VCaP (cell line): ENCODE results near the gene UNC13C.

Experiments
- H3K27ac ChIP-seq: fragments of 450-650 bp; 2 replicates; pipeline ENCODE4 v1.5.1; 2017
- TF ChIP-seq, protein P1 (sequence below): fragments of 450-650 bp; conservative IDR thresholded peaks from 2 replicates; pipeline ENCODE4 v1.5.1; 2017; ENCODE audit warnings: mild to moderate bottlenecking, moderate library complexity

Gene UNC13C

DNA sequence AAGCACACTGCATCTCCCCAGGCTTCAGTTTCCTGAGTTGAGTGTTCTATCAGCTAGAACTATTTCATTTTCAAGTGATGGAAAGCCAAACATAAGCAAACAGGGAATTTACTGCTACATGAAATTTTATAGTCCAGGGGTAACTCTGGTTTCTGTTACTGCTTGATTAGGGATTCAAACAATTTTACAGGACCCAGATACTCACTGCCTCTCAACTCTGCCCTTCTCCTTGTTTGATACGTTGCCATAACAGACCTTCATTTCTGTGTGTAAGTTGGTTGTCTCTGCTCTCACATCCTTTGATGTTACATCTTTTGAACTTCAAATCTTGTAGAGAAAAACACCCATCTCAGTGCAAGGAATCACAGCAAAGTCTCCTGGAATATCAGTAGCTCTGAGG lies 572.7 kb downstream of the UNC13C start:
- TF ChIP-seq, protein P1, sequence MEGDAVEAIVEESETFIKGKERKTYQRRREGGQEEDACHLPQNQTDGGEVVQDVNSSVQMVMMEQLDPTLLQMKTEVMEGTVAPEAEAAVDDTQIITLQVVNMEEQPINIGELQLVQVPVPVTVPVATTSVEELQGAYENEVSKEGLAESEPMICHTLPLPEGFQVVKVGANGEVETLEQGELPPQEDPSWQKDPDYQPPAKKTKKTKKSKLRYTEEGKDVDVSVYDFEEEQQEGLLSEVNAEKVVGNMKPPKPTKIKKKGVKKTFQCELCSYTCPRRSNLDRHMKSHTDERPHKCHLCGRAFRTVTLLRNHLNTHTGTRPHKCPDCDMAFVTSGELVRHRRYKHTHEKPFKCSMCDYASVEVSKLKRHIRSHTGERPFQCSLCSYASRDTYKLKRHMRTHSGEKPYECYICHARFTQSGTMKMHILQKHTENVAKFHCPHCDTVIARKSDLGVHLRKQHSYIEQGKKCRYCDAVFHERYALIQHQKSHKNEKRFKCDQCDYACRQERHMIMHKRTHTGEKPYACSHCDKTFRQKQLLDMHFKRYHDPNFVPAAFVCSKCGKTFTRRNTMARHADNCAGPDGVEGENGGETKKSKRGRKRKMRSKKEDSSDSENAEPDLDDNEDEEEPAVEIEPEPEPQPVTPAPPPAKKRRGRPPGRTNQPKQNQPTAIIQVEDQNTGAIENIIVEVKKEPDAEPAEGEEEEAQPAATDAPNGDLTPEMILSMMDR: no peak
- H3K27ac ChIP-seq: no peak overlapping the region

DNA sequence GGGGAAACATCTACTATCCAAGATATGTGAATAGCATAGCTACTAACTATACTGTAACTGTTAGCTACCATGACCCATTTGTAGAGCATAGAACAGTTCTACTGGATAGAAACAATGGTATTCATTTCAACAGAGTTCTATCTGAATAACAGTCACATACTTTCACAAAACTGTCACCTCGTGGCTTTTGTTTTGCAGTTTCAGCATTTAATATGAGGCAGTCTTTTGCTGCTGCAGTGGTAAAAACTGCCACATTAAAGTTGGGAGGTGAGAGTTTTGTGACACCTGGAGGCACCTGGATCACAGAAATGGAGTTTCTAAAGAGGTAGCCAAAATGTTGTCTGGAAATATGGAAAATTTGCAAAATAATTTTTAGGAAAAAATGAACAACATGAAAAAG lies 578.0 kb downstream of the UNC13C start:
- H3K27ac ChIP-seq: no peak overlapping the region
- TF ChIP-seq, protein P1: no peak

DNA sequence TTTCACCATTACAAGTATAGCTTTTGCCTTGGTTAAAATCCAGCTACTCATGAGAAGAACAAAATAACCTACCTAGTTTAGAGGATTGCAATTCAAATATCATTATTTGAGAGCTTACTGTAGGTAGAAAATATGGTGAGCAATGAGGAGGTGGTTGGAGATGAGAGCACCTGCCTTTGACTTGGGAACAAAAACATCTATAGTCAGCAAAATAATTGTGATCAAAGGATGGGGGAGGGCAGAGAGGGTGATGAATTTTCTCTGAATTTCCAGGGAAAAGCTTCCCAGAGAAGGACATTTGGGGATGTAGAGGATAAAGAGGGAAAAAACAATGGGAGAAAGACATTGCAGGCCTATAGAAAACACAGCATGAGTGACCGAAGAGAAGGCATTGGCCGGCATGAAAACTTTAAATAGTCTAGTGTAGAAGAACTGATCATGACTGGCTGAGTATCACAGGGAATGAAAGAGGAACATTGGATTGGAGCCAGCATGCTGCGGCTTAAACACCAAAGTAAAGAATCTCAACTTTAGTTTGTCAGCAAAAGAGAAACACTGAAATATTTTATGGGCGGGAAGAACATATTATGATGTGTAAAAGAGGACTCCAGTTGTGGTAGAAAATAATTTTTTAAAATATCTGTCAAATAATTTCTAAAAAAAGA lies 581.3 kb downstream of the UNC13C start:
- TF ChIP-seq, protein P1: no peak
- H3K27ac ChIP-seq: no peak overlapping the region

DNA sequence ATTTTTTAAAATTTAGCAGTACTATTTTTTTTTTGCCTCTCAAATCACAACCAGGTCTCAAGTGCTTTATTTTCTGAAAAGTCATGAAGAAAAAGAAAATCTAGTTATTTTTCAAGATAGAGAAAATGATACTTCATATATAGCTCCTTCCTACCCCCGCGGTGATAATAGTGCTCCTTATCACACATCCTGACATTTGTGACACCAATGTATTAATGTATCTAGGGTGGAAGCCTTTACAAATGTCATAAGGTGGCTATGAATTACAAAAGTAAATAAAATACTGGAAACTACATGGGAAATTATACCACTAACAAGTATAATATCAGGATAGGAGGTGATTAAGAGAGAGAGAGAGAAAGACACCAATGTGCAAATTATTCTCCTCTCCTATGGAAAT lies 582.2 kb downstream of the UNC13C start:
- TF ChIP-seq, protein P1: no peak
- no peak overlapping the region for H3K27ac ChIP-seq

DNA sequence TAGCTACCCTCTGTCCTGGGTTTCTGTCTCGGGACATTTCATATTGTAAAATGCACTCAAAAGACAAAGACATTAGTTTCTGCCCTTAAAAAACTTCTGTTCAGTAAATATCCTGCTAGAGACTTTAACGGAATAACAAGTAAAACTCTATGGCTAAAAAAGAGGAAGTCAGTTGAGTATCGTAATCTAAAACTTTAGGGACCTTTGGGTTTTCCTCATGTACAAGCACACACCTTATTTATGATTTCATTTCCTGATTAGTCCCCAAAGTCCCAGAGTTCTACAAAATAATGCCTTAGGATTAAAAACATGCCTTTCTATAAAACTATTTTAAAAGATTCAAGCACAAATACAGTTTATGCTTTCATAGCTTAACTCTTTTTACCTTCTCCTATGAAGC lies 585.9 kb downstream of the UNC13C start:
- TF ChIP-seq, protein P1: no peak

DNA sequence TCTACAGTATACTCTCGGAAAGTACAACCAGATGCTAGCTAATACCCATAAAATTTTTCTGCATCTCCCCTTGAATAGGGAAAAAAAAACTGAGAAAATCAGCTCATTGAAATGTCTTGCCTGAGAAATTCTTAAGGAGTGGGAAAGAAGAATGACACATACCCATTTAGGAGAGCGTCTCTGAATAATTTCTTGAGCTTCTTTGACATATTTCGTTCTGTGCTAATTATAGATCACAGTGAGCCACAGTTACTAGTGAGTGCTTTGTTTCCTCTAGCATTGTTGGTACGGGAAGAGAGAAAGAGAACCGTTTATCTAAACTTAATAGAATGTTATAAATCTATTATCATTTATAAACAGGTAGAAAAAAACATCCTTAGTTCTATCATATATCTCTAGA lies 588.4 kb downstream of the UNC13C start:
- TF ChIP-seq, protein P1: no peak
- no peak overlapping the region for H3K27ac ChIP-seq

More for the DNA sequence above, 585.9 kb downstream of the UNC13C start:
- H3K27ac ChIP-seq: no peak overlapping the region

DNA sequence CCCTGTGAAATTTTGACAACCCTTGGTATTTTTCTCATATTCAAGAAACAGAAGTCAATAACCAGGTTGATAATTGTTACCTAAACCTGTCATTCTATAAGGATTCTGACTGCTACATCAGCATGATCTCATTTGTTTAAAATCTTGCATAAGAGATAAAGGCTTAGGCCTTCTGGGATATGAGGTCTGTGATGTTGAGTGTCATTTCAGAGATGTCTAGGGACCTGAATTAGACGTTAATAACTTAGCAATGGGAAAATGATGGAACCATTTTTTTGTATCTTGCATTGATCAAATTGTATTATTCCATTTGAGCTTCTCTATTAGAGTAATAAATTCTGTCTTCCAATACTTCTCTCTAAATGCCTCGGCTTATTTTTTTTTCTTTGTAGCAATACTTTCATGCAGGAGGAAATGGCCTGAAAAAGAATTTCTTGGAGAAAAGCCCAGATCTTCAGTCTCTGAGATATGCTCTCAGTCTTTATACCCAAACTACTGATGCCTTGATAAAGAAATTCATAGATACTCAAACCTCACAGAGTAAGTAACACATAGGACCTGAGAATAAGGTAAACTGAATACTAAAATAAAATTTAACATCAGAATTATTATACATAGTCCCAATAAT lies 589.3 kb downstream of the UNC13C start:
- H3K27ac ChIP-seq: no peak overlapping the region
- TF ChIP-seq, protein P1: no peak
